H4 (cell line): ENCODE results near the gene USP3. TPM values are rescaled to one million over a fixed set of nuclear protein-coding genes. Genes with fewer than 3 reads are reported as not detected.

Source experiments
- DNase-seq: peaks from one replicate; pipeline ENCODE4 v3.0.0-alpha.2; 2015; ENCODE audit warnings: low spot score
- total RNA-seq: library from RNA; depleted of rRNA; stranded (reverse); fragments of >200 nt; shearing (Covaris generic); gene quantifications from 2 replicates; pipeline ENCODE4 v1.2.3, GENCODE V29; 2014

Gene USP3
- total RNA-seq, 1 experiment from 2014 or later, result 48.3 TPM

GRCh38 chr15:63587527-63587926 lies 83.1 kb downstream of the USP3 start:
- peak; percentile 86 for DNase-seq

GRCh38 chr15:63588826-63589225 lies 84.4 kb downstream of the USP3 start:
- no peak for DNase-seq

- DNase-seq, result no peak
Measured at GRCh38 chr15:63593705-63594671, 89.6 kb downstream of the USP3 start.

GRCh38 chr15:63595065-63595464 lies 90.7 kb downstream of the USP3 start:
- DNase-seq, result no peak

GRCh38 chr15:63595688-63596087 lies 91.3 kb downstream of the USP3 start:
- DNase-seq, result no peak

GRCh38 chr15:63596676-63597037 lies 92.3 kb downstream of the USP3 start:
- no peak for DNase-seq

- DNase-seq, result no peak
Measured at GRCh38 chr15:63597038-63597790, 92.8 kb downstream of the USP3 start, which contains the start of gene FBXL22. FBXL22 (plus strand) TSS chr15:63597387; CDS start chr15:63597393, 6 bp downstream.

- no peak for DNase-seq
Measured at GRCh38 chr15:63597821-63598220, 93.4 kb downstream of the USP3 start.

GRCh38 chr15:63598473-63599400 lies 94.3 kb downstream of the USP3 start:
- DNase-seq, result no peak

GRCh38 chr15:63599401-63600000 lies 95.1 kb downstream of the USP3 start:
- DNase-seq, result peak; percentile 35

- DNase-seq, result no peak
Measured at GRCh38 chr15:63600001-63600615, 95.7 kb downstream of the USP3 start.

GRCh38 chr15:63600616-63601025 lies 96.2 kb downstream of the USP3 start:
- peak; percentile 84 for DNase-seq

GRCh38 chr15:63601026-63601703 lies 96.8 kb downstream of the USP3 start:
- DNase-seq, result no peak

- DNase-seq, result no peak
Measured at GRCh38 chr15:63601704-63602185, 97.4 kb downstream of the USP3 start.

- no peak for DNase-seq
Measured at GRCh38 chr15:63602595-63602994, 98.2 kb downstream of the USP3 start.

- no peak for DNase-seq
Measured at GRCh38 chr15:63603516-63603915, 99.1 kb downstream of the USP3 start.

- no peak for DNase-seq
Measured at GRCh38 chr15:63604281-63604680, 99.9 kb downstream of the USP3 start.

GRCh38 chr15:63605036-63605435 lies 100.6 kb downstream of the USP3 start:
- no peak for DNase-seq

- DNase-seq, result no peak
Measured at GRCh38 chr15:63605816-63606215, 101.4 kb downstream of the USP3 start.

GRCh38 chr15:63606308-63606707 lies 101.9 kb downstream of the USP3 start:
- DNase-seq, result no peak
